Measurements from ENCODE around the gene YWHAQ.

DNA sequence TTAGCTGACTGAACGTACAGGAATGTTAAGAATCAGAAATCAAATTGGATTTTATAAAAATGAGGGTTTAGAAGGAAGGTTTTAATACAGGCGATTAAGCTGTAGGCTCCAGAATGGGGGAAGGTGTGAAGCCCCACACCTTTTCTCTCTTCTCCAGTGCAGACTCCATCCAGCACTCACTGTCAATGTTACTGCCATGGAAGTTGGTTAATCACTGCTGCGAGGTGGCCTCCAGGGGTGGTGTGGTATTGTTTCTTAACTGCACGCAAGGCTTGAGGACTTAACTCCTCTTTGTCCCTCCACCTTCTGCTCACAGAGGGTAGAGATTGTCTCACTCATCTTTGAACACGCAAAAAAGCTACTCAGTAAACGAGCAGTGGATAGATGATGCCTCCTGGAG, 26.9 kb upstream of the YWHAQ start:
- no peak for TF ChIP-seq POLR2A (IDR thresholded peaks at IDR 0.05; ENCODE audit: low read depth)
- TF ChIP-seq EP300 (IDR thresholded peaks at IDR 0.05), result no peak
